RWPE1 (cell line): ENCODE data around the gene PTPN14.
"Not testable (repeated sequence)": the region's sequence is repeated elsewhere in the genome, so short reads cannot be mapped to it uniquely, and the experiment has no call there.

Experiments
- CTCF ChIA-PET: fragments of 350-600 bp; sonication (Branson Sonifier 250); formaldehyde crosslinking; extraction: SDS; loops from one replicate; lab custom pipeline; 2021; lab: Yijun Ruan, JAX
- POLR2A ChIA-PET: fragments of 400-600 bp; formaldehyde crosslinking; extraction: SDS; loops from one replicate; lab custom pipeline; 2020; ENCODE audit warnings: antibody characterized with exemption; ENCODE audit not compliant: low non-redundant PET; lab: Yijun Ruan, JAX
- DNase-seq: peaks from one replicate; pipeline ENCODE4 v3.0.0; 2012; ENCODE audit warnings: low spot score
- H3K27ac ChIP-seq: fragments of 450-650 bp; 2 replicates; pipeline ENCODE4 v1.5.1; 2017
- TF ChIP-seq, protein P1 (sequence below): fragments of 450-650 bp; conservative IDR thresholded peaks from 2 replicates; pipeline ENCODE4 v1.5.1; 2017; ENCODE audit warnings: low read depth, mild to moderate bottlenecking

PTPN14 gene

DNA sequence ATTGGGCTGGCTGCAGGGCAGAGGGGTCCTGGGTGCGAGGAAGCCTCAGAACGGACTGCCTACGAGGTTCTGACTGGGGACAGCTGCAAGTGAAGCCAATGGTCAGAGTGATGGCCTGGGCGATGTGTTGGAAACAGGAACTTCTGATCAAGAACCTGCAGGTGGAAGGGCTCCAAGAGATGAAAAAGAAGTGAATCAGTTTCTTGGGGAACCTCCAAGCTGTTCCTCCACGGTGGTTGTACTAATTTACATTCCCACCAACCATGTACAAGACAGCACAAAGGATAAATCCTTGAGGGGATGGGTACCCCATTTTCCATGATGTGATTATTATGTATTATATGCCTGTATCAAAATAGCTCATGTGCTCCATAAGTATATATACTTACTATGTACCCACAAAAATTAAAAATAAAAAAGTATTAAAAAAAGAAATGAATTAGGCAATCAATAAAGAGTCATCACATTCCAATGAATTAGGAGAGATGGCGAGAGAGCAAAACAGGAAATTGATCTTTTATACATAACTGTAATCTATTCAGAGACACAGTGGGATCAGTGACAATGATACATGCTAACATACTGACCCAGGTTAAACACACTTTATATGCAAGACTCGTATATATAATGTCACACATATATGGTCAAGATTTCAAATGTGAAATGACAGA is 58.1 kb downstream of the PTPN14 start:
- CTCF ChIA-PET = interaction anchor here (0.7 kb wide), 1 partner anchor 119 kb away, joined by 4 read pairs; no protein-coding TSS in a partner anchor
- H3K27ac ChIP-seq = peak overlapping the region; percentile 54
- TF ChIP-seq, protein P1, sequence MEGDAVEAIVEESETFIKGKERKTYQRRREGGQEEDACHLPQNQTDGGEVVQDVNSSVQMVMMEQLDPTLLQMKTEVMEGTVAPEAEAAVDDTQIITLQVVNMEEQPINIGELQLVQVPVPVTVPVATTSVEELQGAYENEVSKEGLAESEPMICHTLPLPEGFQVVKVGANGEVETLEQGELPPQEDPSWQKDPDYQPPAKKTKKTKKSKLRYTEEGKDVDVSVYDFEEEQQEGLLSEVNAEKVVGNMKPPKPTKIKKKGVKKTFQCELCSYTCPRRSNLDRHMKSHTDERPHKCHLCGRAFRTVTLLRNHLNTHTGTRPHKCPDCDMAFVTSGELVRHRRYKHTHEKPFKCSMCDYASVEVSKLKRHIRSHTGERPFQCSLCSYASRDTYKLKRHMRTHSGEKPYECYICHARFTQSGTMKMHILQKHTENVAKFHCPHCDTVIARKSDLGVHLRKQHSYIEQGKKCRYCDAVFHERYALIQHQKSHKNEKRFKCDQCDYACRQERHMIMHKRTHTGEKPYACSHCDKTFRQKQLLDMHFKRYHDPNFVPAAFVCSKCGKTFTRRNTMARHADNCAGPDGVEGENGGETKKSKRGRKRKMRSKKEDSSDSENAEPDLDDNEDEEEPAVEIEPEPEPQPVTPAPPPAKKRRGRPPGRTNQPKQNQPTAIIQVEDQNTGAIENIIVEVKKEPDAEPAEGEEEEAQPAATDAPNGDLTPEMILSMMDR = no peak
- POLR2A ChIA-PET = no interaction called here
- no peak for DNase-seq

DNA sequence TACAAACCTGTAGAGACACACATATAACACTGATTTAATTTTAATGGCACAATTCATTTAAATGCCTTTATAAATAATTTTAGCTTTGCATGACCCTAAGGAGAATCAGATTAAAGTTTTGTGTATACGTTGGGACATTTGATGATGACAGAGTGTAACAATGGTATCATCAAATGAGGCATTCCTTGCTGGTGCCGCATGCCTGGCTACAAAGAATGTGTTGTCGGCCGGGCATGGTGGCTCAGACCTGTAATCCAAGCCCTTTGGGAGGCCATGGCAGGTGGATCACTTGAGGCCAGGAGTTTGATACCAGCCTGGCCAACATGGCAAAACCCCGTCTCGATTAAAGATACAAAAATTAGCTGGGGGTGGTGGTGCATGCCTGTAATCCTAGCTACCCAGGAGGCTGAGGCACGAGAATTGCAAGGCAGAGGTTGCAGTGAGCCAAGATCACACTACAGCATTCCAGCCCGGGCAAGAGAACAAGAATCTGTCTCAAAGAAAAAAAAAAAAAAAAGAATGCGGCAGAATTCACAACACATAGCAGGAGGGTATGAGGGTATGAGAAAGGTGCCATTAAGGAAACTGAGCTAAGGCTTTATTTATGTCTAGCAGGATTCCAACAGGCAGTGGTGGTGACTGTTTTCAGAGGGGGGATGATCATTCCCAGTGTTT is 58.9 kb downstream of the PTPN14 start:
- TF ChIP-seq, protein P1 = no peak
- no peak for DNase-seq
- POLR2A ChIA-PET = no interaction called here
- CTCF ChIA-PET = interaction anchor here (0.7 kb wide), 1 partner anchor 119 kb away, joined by 4 read pairs; no protein-coding TSS in a partner anchor
- peak overlapping the region; percentile 54 for H3K27ac ChIP-seq

DNA sequence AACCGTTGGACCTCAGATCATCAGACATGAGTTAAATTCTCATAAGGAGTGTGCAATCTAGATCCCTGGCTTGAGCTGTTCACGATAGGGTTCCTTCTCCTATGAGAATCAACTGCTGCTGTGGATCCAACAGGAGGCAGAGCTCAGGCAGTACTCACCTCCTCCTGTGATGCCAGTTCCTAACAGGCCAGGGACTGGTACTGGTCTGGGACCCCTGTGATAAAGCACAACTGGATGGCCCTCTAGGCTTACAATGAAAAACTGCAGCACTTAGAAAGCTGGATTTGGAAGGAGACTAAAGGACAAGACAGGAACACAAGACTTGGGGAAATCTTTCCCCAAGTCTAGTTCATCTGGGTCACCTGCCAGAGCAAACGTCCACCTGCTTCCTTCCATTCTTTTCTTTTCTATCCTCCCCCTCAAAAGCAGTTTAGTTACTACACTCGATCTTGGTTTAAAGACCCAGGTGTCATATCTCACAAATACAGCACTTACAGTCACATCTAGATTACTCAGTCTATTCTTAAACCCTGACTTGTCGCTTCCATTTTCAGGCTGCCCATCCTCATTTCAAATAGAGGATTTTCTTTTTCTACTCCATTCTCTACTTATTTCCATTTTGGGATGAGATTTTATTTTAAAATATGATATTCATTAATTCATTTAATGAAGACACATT is 59.8 kb downstream of the PTPN14 start:
- H3K27ac ChIP-seq = no peak overlapping the region
- CTCF ChIA-PET = interaction anchor here (0.6 kb wide), 1 partner anchor 93 kb away, joined by 3 read pairs; no protein-coding TSS in a partner anchor
- TF ChIP-seq, protein P1 = no peak
- no peak for DNase-seq
- POLR2A ChIA-PET = no interaction called here

DNA sequence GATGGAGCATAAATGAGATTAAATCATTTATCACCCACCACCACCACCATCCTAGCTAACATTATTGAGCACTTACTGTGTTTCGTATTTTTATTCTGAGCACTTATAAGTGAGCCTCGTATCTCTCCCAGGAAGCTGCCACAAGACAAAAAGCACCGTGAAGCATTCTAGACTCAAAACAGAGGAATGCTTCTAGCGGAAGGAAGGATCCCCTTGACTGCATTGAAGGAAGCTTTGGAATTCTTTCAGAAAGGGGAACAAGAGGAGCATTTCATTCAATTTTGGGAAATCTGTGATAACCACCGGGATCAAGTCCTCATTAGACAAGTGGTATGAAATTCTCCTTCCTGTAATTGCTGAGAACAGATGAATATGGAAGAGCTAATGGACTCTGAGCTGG is 66.3 kb downstream of the PTPN14 start:
- H3K27ac ChIP-seq = no peak overlapping the region
- ChIA-PET CTCF (no interaction called here), POLR2A (no interaction called here)
- no peak for DNase-seq
- TF ChIP-seq, protein P1 = no peak

DNA sequence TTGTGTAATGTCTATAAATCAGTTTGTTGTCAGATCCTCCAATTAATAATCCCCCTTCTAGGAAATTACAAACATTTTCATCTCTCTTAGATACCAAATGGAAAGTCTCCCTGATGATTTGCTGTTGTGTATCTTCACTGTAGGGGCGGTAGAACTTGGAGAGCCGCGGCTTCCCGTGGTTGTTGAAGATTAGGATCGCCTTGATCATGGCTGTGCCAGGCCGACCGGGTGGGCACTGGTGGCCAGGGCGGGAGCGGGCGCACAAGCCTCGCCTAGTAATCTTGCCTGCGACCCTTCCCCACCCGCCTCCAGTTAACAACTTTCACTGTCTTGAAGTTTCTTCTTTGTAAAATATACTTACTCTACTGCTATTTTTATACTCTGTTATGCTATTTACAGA is 68.2 kb downstream of the PTPN14 start:
- peak overlapping the region; percentile 63 for H3K27ac ChIP-seq
- DNase-seq, CTCF ChIA-PET, POLR2A ChIA-PET: not testable (repeated sequence)

DNA sequence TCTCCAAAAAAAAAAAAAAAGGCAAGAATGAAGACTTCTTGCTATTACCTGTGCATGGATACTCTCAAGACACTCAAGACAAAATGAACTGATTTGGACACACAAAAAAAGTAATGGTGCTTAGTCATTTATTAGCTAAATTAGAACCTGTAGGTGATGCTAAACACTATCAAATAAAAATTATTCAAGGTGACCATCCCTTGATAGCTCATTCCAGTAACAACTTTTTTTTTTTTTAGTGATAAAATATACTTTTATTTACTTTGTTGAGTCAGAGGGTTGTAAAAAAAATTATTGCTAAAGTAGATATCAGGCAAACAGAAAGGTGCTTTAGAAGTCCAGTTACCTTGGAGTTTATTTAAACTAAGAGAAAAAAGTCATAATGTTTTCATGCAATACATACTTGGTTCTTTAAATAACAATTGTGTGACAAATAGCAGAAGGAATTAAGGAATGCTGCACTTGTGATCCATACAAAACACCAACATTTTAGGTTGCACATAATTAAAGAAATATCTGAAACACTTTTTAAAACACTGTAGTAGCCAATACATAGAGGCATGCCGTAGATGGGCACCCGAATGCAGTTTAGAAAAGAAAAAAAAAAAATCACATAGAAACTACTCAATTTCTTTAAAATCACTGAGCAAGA is 69.3 kb downstream of the PTPN14 start:
- DNase-seq, POLR2A ChIA-PET: not testable (repeated sequence)
- peak overlapping the region; percentile 39; the same call in 1 of the 2 replicates for H3K27ac ChIP-seq
- CTCF ChIA-PET = interaction anchor here (0.6 kb wide), 2 partner anchors 79 to 1485 kb away, joined by 3 to 5 read pairs; no protein-coding TSS in a partner anchor
